Type B pancreatic cell (in vitro differentiated cells): ENCODE results near the gene MAB21L1. TPM values are rescaled to one million over a fixed set of nuclear protein-coding genes. Genes with fewer than 3 reads are reported as not detected.

Experiments used
- DNase-seq: peaks from one replicate; pipeline ENCODE4 v3.0.0; 2021; ENCODE audit warnings: mixed read lengths; ENCODE audit not compliant: unreplicated experiment; ENCODE audit errors: extremely low spot score
- H3K27ac Mint-ChIP-seq: 2 replicates; pipeline ENCODE4 v1.8.0; 2021; ENCODE audit warnings: mild to moderate bottlenecking, mixed read lengths
- H3K27me3 Mint-ChIP-seq: 2 replicates; pipeline ENCODE4 v1.8.0; 2021; ENCODE audit warnings: mixed read lengths
- H3K36me3 Mint-ChIP-seq: 2 replicates; pipeline ENCODE4 v1.8.0; 2021; ENCODE audit warnings: mixed read lengths
- H3K4me1 Mint-ChIP-seq: one replicate; pipeline ENCODE4 v1.8.0; 2021; ENCODE audit warnings: mixed read lengths; ENCODE audit not compliant: unreplicated experiment
- H3K4me3 Mint-ChIP-seq: 2 replicates; pipeline ENCODE4 v1.8.0; 2021; ENCODE audit warnings: mild to moderate bottlenecking, mixed read lengths
- H3K9me3 Mint-ChIP-seq: 2 replicates; pipeline ENCODE4 v1.8.0; 2021; ENCODE audit warnings: mixed read lengths
- total RNA-seq: library from RNA; stranded (reverse); gene quantifications from 2 replicates; pipeline ENCODE4 v1.2.1, GENCODE V29; 2021; ENCODE audit warnings: low replicate concordance
- TF ChIP-seq, protein P1 (sequence below): fragments of 200-600 bp; sonication (generic); conservative IDR thresholded peaks from 2 replicates; pipeline ENCODE4 v1.5.0; 2021; ENCODE audit warnings: antibody characterized with exemption, mild to moderate bottlenecking

The MAB21L1 gene
- total RNA-seq, 1 donor from 2014 or later: 11.0 TPM

DNA sequence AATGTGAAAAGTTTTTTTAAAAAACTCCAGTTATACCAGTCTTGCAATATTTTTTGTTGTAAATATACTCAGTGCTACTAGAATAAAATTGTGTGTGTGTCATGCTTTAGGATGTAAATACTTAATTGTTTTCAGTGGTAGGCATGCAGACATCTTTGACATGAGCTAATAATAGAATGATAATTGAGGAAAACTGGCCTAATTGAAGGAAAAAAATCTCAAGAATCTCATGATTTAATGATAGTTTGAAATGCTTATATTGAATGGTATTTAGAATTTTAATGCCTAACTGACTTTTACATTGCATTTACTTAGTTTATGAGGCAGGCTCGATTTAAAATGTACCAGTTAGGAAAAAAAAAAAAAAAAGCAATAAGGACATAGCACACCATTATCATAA lies 3.2 kb upstream of the MAB21L1 start:
- peaks cover 36% of the 10 kb centered on the region for H3K4me1 Mint-ChIP-seq
- peaks cover 71% of the 10 kb centered on the region for H3K27me3 Mint-ChIP-seq
- H3K27ac Mint-ChIP-seq: no peak overlapping the region
- TF ChIP-seq, protein P1, sequence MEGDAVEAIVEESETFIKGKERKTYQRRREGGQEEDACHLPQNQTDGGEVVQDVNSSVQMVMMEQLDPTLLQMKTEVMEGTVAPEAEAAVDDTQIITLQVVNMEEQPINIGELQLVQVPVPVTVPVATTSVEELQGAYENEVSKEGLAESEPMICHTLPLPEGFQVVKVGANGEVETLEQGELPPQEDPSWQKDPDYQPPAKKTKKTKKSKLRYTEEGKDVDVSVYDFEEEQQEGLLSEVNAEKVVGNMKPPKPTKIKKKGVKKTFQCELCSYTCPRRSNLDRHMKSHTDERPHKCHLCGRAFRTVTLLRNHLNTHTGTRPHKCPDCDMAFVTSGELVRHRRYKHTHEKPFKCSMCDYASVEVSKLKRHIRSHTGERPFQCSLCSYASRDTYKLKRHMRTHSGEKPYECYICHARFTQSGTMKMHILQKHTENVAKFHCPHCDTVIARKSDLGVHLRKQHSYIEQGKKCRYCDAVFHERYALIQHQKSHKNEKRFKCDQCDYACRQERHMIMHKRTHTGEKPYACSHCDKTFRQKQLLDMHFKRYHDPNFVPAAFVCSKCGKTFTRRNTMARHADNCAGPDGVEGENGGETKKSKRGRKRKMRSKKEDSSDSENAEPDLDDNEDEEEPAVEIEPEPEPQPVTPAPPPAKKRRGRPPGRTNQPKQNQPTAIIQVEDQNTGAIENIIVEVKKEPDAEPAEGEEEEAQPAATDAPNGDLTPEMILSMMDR: no peak
- no peak for DNase-seq
- H3K36me3 Mint-ChIP-seq: peaks cover 9% of the 10 kb centered on the region
- no peaks in the 10 kb centered on the region for H3K9me3 Mint-ChIP-seq
- no peak overlapping the region for H3K4me3 Mint-ChIP-seq

DNA sequence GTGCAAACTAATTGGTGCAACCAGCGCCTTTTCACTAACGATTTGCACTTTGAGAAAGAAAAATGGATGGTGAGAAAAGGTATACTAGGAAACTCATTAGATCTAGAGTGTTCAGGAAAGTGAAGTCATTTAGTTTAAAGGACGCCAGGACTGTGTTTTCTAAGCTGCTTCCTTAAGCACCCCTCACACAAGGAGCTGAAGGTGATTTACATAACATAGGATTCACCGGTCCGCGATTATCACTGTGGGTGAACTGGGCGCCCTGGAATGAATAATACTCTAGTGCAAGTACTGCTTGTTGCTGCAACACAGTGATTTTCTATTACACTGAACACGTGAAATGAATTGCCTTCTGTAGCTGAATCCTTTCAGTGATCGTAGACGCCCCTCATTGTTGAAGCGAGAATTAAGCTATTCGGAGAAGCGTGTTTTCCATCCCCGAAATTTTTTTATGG lies 2.6 kb upstream of the MAB21L1 start:
- TF ChIP-seq, protein P1: no peak
- Mint-ChIP-seq H3K27me3 (peaks cover 76% of the 10 kb centered on the region), H3K4me1 (peaks cover 39% of the 10 kb centered on the region), H3K4me3 (peak overlapping the region; percentile 96), H3K36me3 (peaks cover 13% of the 10 kb centered on the region), H3K9me3 (no peaks in the 10 kb centered on the region), H3K27ac (no peak overlapping the region)
- no peak for DNase-seq

GRCh38 chr13:35478271-35479037 lies 2.0 kb upstream of the MAB21L1 start:
- TF ChIP-seq, protein P1: no peak
- H3K27ac Mint-ChIP-seq: peak overlapping the region; percentile 53
- H3K4me1 Mint-ChIP-seq: peaks cover 39% of the 10 kb centered on the region
- H3K27me3 Mint-ChIP-seq: peaks cover 77% of the 10 kb centered on the region
- H3K4me3 Mint-ChIP-seq: peak overlapping the region; percentile 96
- H3K36me3 Mint-ChIP-seq: peaks cover 13% of the 10 kb centered on the region
- no peak for DNase-seq
- H3K9me3 Mint-ChIP-seq: no peaks in the 10 kb centered on the region

- peaks cover 13% of the 10 kb centered on the region for H3K36me3 Mint-ChIP-seq
- H3K4me3 Mint-ChIP-seq: peak overlapping the region; percentile 96
- H3K4me1 Mint-ChIP-seq: peaks cover 39% of the 10 kb centered on the region
- peak overlapping the region; percentile 80 for H3K27ac Mint-ChIP-seq
- TF ChIP-seq, protein P1: no peak
- peaks cover 85% of the 10 kb centered on the region for H3K27me3 Mint-ChIP-seq
- no peak for DNase-seq
- H3K9me3 Mint-ChIP-seq: no peaks in the 10 kb centered on the region
Observed at GRCh38 chr13:35477386-35477946, 977 bp upstream of the MAB21L1 start.

DNA sequence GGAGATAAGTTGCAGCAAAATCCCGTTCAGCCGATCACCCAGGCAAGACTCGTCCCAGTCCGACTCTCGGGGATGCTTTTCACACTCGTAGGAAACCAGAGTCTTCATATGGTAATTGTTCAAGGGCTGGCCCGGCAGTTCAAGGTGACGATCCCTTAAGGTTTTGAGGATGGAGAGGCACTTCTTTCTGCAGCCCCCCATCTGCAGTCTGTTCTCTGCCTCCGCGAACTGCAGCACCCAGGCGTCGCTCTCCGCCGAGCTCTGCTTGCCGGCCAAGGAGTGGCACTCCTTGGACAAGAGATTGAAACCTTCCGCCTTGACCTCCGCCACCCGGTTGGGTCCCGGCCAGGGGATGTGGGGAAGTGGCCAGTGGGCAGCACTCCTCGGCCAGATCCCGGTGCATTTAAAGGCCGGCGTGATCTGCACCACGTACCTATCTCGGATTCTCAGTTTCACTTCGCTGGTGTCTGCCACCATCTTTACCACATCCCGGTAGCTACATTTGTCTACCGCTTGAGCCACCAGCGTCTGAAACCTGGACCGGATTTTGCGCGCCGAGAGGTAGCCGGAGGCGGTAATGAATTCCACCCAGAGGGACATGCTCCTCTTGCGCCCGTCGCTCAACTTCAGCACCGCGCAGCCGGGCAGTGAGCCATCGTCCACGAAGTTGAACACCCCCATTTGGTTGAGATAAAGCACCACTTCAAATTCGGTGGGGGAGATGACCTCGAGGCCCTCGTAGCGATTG lies 1.1 kb downstream of the MAB21L1 start:
- Mint-ChIP-seq H3K36me3 (peaks cover 13% of the 10 kb centered on the region), H3K4me3 (peak overlapping the region; percentile 96), H3K4me1 (peaks cover 42% of the 10 kb centered on the region), H3K27ac (peak overlapping the region; percentile 80), H3K27me3 (peaks cover 96% of the 10 kb centered on the region), H3K9me3 (no peaks in the 10 kb centered on the region)
- TF ChIP-seq, protein P1: no peak
- DNase-seq: no peak
